HepG2 (cell line): ENCODE results near the gene EEPD1. TPM values are rescaled to one million over a fixed set of nuclear protein-coding genes. Genes with fewer than 3 reads are reported as not detected.

Experiments
- ARID5B ChIP-seq: IDR thresholded peaks from 2 replicates; pipeline ENCODE4 v1.4.0; 2020; ENCODE audit warnings: mild to moderate bottlenecking, missing genetic modification reagents
- ARNT ChIP-seq: fragments of 450-650 bp; IDR thresholded peaks from 2 replicates; pipeline ENCODE4 v1.6.1; 2017
- ATF5 ChIP-seq: sonication (generic); formaldehyde crosslinking; IDR thresholded peaks from 2 replicates; pipeline ENCODE4 v1.4.0; 2020; ENCODE audit warnings: mild to moderate bottlenecking, low read depth, missing genetic modification reagents
- CREB1 ChIP-seq, 2 experiments: fragments of 450-650 bp in 1 of 2; IDR thresholded peaks; 2 replicates each; pipeline ENCODE4 v1.6.1; 2016 to 2017; ENCODE audit warnings: control low read depth in 1 of 2, mild to moderate bottlenecking in 1 of 2, missing compliant biosample characterization in 1 of 2, missing genetic modification characterization in 1 of 2
- DBP ChIP-seq: sonication (generic); formaldehyde crosslinking; IDR thresholded peaks from 2 replicates; pipeline ENCODE4 v1.4.0; 2020; ENCODE audit warnings: missing genetic modification reagents; ENCODE audit errors: not compliant biosample characterization
- DPF2 ChIP-seq: sonication (generic); formaldehyde crosslinking; IDR thresholded peaks from 2 replicates; pipeline ENCODE4 v1.4.0; 2020; ENCODE audit warnings: mild to moderate bottlenecking, low read depth, missing genetic modification reagents, borderline replicate concordance
- EED ChIP-seq: sonication (generic); formaldehyde crosslinking; IDR thresholded peaks from 2 replicates; pipeline ENCODE4 v1.5.0; 2020; ENCODE audit warnings: mild to moderate bottlenecking, missing genetic modification reagents
- FOXA1 ChIP-seq, 2 experiments: fragments of 450-650 bp in 1 of 2; sonication (generic) in 1 of 2; formaldehyde crosslinking in 1 of 2; IDR thresholded peaks; 2 replicates each; pipeline versions ENCODE4 v1.4.0 to v1.6.1; 2016 to 2020; ENCODE audit warnings: missing genetic modification reagents in 1 of 2
- HDAC1 ChIP-seq: sonication (generic); formaldehyde crosslinking; IDR thresholded peaks from 2 replicates; pipeline ENCODE4 v1.5.1; 2020; ENCODE audit warnings: mild to moderate bottlenecking, missing genetic modification reagents
- HNF4G ChIP-seq, 2 experiments: sonication (generic) in 1 of 2; formaldehyde crosslinking in 1 of 2; IDR thresholded peaks; 2 replicates each; pipeline versions ENCODE4 v1.4.0 to v1.6.1; 2011 to 2020; ENCODE audit warnings: borderline replicate concordance in 2 of 2, low read depth in 2 of 2, mild to moderate bottlenecking in 2 of 2, low read length in 1 of 2, missing genetic modification reagents in 1 of 2, moderate library complexity in 1 of 2
- MED1 ChIP-seq: sonication (generic); formaldehyde crosslinking; IDR thresholded peaks from 2 replicates; pipeline ENCODE4 v1.4.0; 2020; ENCODE audit warnings: missing genetic modification reagents
- MIER3 ChIP-seq: IDR thresholded peaks from 2 replicates; pipeline ENCODE4 v1.6.1; 2016; ENCODE audit warnings: missing compliant biosample characterization, borderline replicate concordance
- MYPOP ChIP-seq: sonication (generic); formaldehyde crosslinking; IDR thresholded peaks from 2 replicates; pipeline ENCODE4 v1.8.1; 2023; ENCODE audit warnings: mild to moderate bottlenecking, moderate library complexity, missing genetic modification reagents
- PITX1 ChIP-seq: sonication (generic); formaldehyde crosslinking; IDR thresholded peaks from 2 replicates; pipeline ENCODE4 v1.5.1; 2020; ENCODE audit warnings: mild to moderate bottlenecking, missing genetic modification reagents
- SALL1 ChIP-seq: sonication (generic); formaldehyde crosslinking; IDR thresholded peaks from 2 replicates; pipeline ENCODE4 v1.8.0; 2022; ENCODE audit warnings: mild to moderate bottlenecking, missing genetic modification reagents
- SRF ChIP-seq: IDR thresholded peaks from 2 replicates; pipeline ENCODE4 v1.6.1; 2011; ENCODE audit warnings: mild to moderate bottlenecking, low read depth, low read length, moderate library complexity
- ZBTB3 ChIP-seq: sonication (generic); formaldehyde crosslinking; IDR thresholded peaks from 2 replicates; pipeline ENCODE4 v1.4.0; 2020; ENCODE audit warnings: low read depth, mild to moderate bottlenecking, moderate library complexity, missing genetic modification reagents, borderline replicate concordance
- ZNF615 ChIP-seq: sonication (generic); formaldehyde crosslinking; IDR thresholded peaks from 2 replicates; pipeline ENCODE4 v1.5.0; 2020; ENCODE audit warnings: mild to moderate bottlenecking, missing genetic modification reagents, borderline replicate concordance
- ZNF878 ChIP-seq: sonication (generic); formaldehyde crosslinking; IDR thresholded peaks from 2 replicates; pipeline ENCODE4 v1.8.1; 2023; ENCODE audit warnings: mild to moderate bottlenecking, missing genetic modification reagents, moderate library complexity
- polyA plus RNA-seq, 8 experiments: library from polyadenylated mRNA; depleted of rRNA in 3 of 8; stranded (reverse) in 7 of 8; unstranded in 1 of 8; fragments of >200 nt; fragmentation: Illumina TruSeq in 4 of 8; extraction: Trizol in 4 of 8; gene quantifications; 2 replicates each; pipeline versions ENCODE4 v1.2.1 to v1.2.3, GENCODE V29; 2011 to 2016; ENCODE audit warnings: low read depth in 4 of 8, missing spikeins in 1 of 8, mixed read lengths in 1 of 8; ENCODE audit not compliant: insufficient read depth in 1 of 8
- total RNA-seq, 5 experiments: library from RNA; depleted of rRNA; stranded (reverse); fragments of >200 nt; fragmentation: Illumina TruSeq; extraction: Trizol; gene quantifications; 2 replicates each; pipeline ENCODE4 v1.2.3, GENCODE V29; 2016; ENCODE audit warnings: low read depth in 1 of 5

The EEPD1 gene
- total and polyA plus RNA-seq, 2 of the 13 experiments (the other 11 are each of a cell fraction or from before 2014, with no cell fraction given): 10.1 to 16.4 TPM

GRCh38 chr7:36232971-36233550 is 80.0 kb downstream of the EEPD1 start (continued):
- TF ChIP-seq DBP (CRISPR knock-in tag) (no peak), HDAC1 (CRISPR knock-in tag) (no peak), MYPOP (CRISPR knock-in tag) (0 out of 2 replicates have a peak, but pooled peaks have one; percentile 29), HNF4G (IDR thresholded peaks at IDR 0.05; ENCODE audit: borderline replicate concordance, low read depth, low read length) (no peak), HNF4G (CRISPR knock-in tag; IDR thresholded peaks at IDR 0.05; ENCODE audit: borderline replicate concordance, low read depth) (no peak), ZBTB3 (CRISPR knock-in tag) (no peak), ARID5B (CRISPR knock-in tag) (peak; percentile 70), MED1 (CRISPR knock-in tag) (0 out of 2 replicates have a peak, but pooled peaks have one; percentile 16), EED (no peak), DPF2 (no peak), ATF5 (CRISPR knock-in tag) (no peak), MIER3 (no peak), ARNT (no peak), CREB1 (IDR thresholded peaks at IDR 0.05) (no peak), CREB1 (CRISPR knock-in tag; IDR thresholded peaks at IDR 0.05) (no peak), ZNF615 (CRISPR knock-in tag) (no peak), SRF (peak; percentile 69; the same call in 1 of the 2 replicates), ZNF878 (CRISPR knock-in tag) (0 out of 2 replicates have a peak, but pooled peaks have one; percentile 33), FOXA1 (IDR thresholded peaks at IDR 0.05) (no peak), FOXA1 (CRISPR knock-in tag; IDR thresholded peaks at IDR 0.05) (0 out of 2 replicates have a peak, but pooled peaks have one; percentile 14), PITX1 (CRISPR knock-in tag) (no peak), SALL1 (CRISPR knock-in tag) (peak; percentile 65)
